ENCODE results near the gene KCTD7.
"Not testable (repeated sequence)": the region's sequence is repeated elsewhere in the genome, so short reads cannot be mapped to it uniquely, and the experiment has no call there.

Gene KCTD7

GRCh38 chr7:66683770-66684123 lies 55.1 kb downstream of the KCTD7 start:
- DNase-seq = no peak

GRCh38 chr7:66685663-66686062 lies 57.0 kb downstream of the KCTD7 start:
- DNase-seq = not testable (repeated sequence)

GRCh38 chr7:66687186-66687585 lies 58.5 kb downstream of the KCTD7 start:
- no peak for DNase-seq

GRCh38 chr7:66687672-66688071 lies 59.0 kb downstream of the KCTD7 start:
- DNase-seq = not testable (repeated sequence)

- no peak for DNase-seq
Measured at GRCh38 chr7:66689081-66689480, 60.4 kb downstream of the KCTD7 start.

- no peak for DNase-seq
Measured at GRCh38 chr7:66693331-66693730, 64.7 kb downstream of the KCTD7 start.

All from SHP77 treated with DMSO at 0.1 percent for 48 hours (cell line).